BLaER1 (cell line): ENCODE measurements around the gene DCAKD.
"Not testable (repeated sequence)": the region's sequence is repeated elsewhere in the genome, so short reads cannot be mapped to it uniquely, and the experiment has no call there.

Experiments
- H3K27ac ChIP-seq: shearing (Covaris generic); formaldehyde crosslinking; 2 replicates; pipeline ENCODE4 v1.8.1; 2022
- H3K27me3 ChIP-seq: shearing (Covaris generic); formaldehyde crosslinking; 2 replicates; pipeline ENCODE4 v1.8.1; 2022
- H3K36me3 ChIP-seq: shearing (Covaris generic); formaldehyde crosslinking; 2 replicates; pipeline ENCODE4 v1.8.1; 2022
- H3K4me1 ChIP-seq: shearing (Covaris generic); formaldehyde crosslinking; 2 replicates; pipeline ENCODE4 v1.8.1; 2022
- H3K4me2 ChIP-seq: shearing (Covaris generic); formaldehyde crosslinking; 2 replicates; pipeline ENCODE4 v1.8.1; 2022
- H3K4me3 ChIP-seq: shearing (Covaris generic); formaldehyde crosslinking; 2 replicates; pipeline ENCODE4 v1.8.1; 2022
- H3K9ac ChIP-seq: shearing (Covaris generic); formaldehyde crosslinking; 2 replicates; pipeline ENCODE4 v1.8.1; 2022
- H3K9me3 ChIP-seq: shearing (Covaris generic); formaldehyde crosslinking; 2 replicates; pipeline ENCODE4 v1.8.1; 2022
- H4K20me1 ChIP-seq: shearing (Covaris generic); formaldehyde crosslinking; 2 replicates; pipeline ENCODE4 v1.8.1; 2022
- Cebpa-rat ChIP-seq: shearing (Covaris generic); IDR thresholded peaks from 2 replicates; pipeline ENCODE4 v1.8.1; 2022

The DCAKD gene

GRCh38 chr17:45067637-45068036 is 16.2 kb upstream of the DCAKD start:
- Histone ChIP-seq H3K4me2 (no peak overlapping the region), H3K9me3 (no peaks in the 10 kb centered on the region), H3K9ac (no peak overlapping the region), H3K27me3 (no peaks in the 10 kb centered on the region), H3K4me1 (peaks cover 17% of the 10 kb centered on the region), H3K27ac (no peak overlapping the region), H3K36me3 (peaks cover 80% of the 10 kb centered on the region), H3K4me3 (no peak overlapping the region), H4K20me1 (peaks cover 93% of the 10 kb centered on the region)
- no peak for TF ChIP-seq Cebpa-rat

DNA sequence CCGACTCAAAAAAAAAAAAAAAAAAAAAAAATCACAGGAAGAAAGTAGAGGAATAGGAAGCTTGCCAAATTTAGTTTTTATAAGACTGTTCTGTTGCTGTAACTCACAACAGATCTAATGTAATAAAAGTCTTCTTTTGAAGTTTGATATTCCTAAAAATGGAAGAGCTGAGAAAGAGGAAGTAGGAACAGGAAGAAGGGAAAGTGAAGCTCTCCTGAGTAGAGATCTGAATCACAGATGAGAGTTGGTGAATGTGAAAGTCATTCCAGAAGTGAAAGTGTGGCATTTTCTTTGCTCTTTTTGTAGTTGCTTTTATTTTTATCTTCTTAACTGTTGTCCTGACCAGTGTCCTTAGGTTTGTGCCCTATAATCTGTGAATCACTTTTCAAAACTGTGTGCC is 11.8 kb upstream of the DCAKD start:
- Histone ChIP-seq H3K4me3 (peak overlapping the region; percentile 78), H3K27ac (0 out of 2 replicates have a peak overlapping the region, but pooled peaks have one; percentile 4), H3K4me2 (peak overlapping the region; percentile 93), H3K9me3 (no peaks in the 10 kb centered on the region), H3K36me3 (peaks cover 38% of the 10 kb centered on the region), H3K9ac (peak overlapping the region; percentile 13; the same call in 1 of the 2 replicates), H3K27me3 (no peaks in the 10 kb centered on the region), H4K20me1 (peaks cover 61% of the 10 kb centered on the region), H3K4me1 (peaks cover 40% of the 10 kb centered on the region)
- TF ChIP-seq Cebpa-rat = no peak

- Histone ChIP-seq H3K4me3 (peak overlapping the region; percentile 78), H3K36me3 (peaks cover 23% of the 10 kb centered on the region; the same call in 1 of the 2 replicates), H3K4me2 (peak overlapping the region; percentile 93), H3K9me3 (no peaks in the 10 kb centered on the region), H3K27ac (peak overlapping the region; percentile 91), H4K20me1 (peaks cover 46% of the 10 kb centered on the region), H3K4me1 (peaks cover 40% of the 10 kb centered on the region), H3K27me3 (no peaks in the 10 kb centered on the region), H3K9ac (peak overlapping the region; percentile 90)
- no peak for TF ChIP-seq Cebpa-rat
Observed at GRCh38 chr17:45061606-45062205, 10.3 kb upstream of the DCAKD start.

DNA sequence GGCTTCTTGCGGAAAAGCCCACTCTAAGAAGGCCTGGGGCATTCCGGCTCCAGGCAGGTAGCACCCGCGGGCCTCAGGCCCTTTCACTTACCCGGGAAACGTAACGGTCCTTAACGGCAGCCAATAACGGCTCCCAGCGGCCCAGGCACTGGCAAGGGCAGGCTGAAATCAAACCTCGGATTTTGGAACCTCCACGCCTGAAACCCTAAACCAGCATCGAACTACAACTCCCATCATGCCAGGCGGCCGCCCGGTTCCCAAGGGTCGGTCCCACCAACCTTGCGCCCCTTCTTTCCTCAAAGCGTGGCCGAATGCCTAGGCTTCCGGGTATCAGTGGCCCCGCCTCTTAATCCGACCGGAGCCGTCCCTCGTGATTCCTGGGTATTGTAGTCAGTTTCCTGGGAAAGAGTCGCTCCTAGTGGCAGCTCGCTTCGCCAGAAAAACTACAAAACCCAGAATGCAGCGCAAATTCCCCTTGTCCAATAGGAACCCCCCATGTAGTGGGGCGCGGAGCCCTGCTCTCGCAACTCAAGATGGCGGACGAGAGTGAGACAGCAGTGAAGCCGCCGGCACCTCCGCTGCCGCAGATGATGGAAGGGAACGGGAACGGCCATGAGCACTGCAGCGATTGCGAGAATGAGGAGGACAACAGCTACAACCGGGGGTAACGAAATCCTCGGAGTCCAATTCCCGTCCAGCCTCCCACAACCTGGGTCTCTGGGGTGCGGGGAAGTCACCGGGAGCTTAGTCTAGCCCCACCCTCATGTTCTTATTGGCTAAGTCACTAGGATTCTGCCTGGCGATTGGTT is 9.6 kb upstream of the DCAKD start, which contains the start of gene NMT1:
Gene NMT1, plus strand, starts transcription at position 521 of the 809 bp plus-strand sequence. Its CDS starts 13 bp downstream, at position 534.
- Histone ChIP-seq H4K20me1 (peaks cover 39% of the 10 kb centered on the region), H3K27me3 (no peaks in the 10 kb centered on the region), H3K4me2 (peak within 1 kb of the TSS; percentile 93), H3K36me3 (peaks cover 18% of the 10 kb centered on the region; the same call in 1 of the 2 replicates), H3K4me1 (peaks cover 40% of the 10 kb centered on the region), H3K4me3 (peak within 1 kb of the TSS; percentile 78), H3K9ac (peak within 1 kb of the TSS; percentile 90), H3K27ac (peak within 1 kb of the TSS; percentile 91), H3K9me3 (no peaks in the 10 kb centered on the region)
- TF ChIP-seq Cebpa-rat = no peak

DNA sequence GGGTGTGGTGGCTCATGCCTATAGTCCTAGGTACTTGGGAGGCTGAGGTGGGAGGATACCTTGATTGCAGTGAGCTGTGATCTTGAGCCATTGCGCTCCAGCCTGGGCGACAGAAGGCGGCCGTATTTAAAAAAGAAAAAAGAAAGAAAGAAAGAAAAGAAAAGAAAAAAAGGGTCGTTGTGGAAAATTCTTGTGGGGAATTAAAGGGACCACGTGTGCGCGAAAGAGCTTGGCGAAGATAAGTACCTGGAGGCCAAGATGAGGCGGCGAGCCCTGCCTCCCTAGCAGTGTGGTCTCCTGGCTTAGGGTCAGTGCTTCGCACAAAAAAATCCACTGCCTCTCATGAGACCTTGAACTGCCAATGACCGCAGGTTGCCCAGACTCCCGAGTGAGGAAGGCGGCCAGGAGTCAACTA is 9.0 kb upstream of the DCAKD start:
- Histone ChIP-seq H3K36me3 (peaks cover 17% of the 10 kb centered on the region; the same call in 1 of the 2 replicates), H3K9me3 (no peaks in the 10 kb centered on the region), H3K27ac (peak overlapping the region; percentile 91), H3K4me2 (peak overlapping the region; percentile 81), H3K27me3 (no peaks in the 10 kb centered on the region), H3K4me3 (peak overlapping the region; percentile 78), H3K4me1 (peaks cover 40% of the 10 kb centered on the region), H3K9ac (peak overlapping the region; percentile 90), H4K20me1 (peaks cover 33% of the 10 kb centered on the region)
- TF ChIP-seq Cebpa-rat = no peak

DNA sequence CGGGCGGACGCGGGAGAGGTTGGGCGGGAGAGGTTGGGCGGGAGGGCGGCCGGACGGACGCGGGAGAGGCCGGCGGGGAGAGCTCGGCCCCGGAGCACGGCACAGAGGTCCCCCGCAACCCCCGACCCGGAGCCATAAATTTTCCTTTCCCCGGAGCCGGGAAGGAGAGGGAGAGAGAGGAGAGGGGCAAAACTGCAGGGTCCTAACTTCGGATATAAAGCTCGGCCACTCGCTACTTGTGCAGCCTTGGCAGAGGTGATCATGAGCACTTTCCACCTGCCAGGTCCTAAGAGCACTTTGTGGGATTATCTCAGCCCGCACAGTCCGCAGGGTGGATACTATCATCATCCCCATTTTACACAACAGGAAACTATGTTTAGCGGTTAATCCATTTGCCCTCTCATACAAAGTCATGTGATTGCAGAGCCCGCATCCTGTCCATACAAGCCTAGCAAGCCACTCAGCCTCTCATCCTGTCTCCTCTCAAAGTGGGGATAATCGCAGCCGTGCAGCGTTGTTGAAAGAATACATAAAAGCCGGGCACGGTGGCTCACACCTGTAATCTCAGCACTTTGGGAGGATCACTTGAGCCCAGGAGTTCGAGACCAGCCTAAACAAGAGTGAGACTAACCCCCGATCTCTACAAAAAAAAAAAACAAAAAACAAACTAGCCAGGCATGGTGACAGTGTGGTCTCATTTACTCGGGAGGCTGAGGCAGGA is 780 bp upstream of the DCAKD start:
- Histone ChIP-seq H3K9ac (peak overlapping the region; percentile 80), H3K27me3 (no peaks in the 10 kb centered on the region), H3K36me3 (peaks cover 10% of the 10 kb centered on the region; the same call in 1 of the 2 replicates), H3K4me2 (peak overlapping the region; percentile 91), H4K20me1 (peaks cover 11% of the 10 kb centered on the region; the same call in 1 of the 2 replicates), H3K4me1 (peaks cover 40% of the 10 kb centered on the region), H3K9me3 (no peaks in the 10 kb centered on the region), H3K4me3 (peak overlapping the region; percentile 71), H3K27ac (peak overlapping the region; percentile 81)
- no peak for TF ChIP-seq Cebpa-rat

DNA sequence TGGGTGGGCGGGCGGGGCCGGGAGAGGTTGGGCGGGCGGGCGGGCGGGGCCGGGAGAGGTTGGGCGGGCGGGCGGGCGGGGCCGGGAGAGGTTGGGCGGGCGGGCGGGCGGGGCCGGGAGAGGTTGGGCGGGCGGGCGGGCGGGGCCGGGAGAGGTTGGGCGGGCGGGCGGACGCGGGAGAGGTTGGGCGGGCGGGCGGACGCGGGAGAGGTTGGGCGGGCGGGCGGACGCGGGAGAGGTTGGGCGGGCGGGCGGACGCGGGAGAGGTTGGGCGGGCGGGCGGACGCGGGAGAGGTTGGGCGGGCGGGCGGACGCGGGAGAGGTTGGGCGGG is 254 bp upstream of the DCAKD start:
- H3K9me3 ChIP-seq, H3K9ac ChIP-seq: not testable (repeated sequence)

GRCh38 chr17:45050481-45051059 is 862 bp downstream of the DCAKD start:
- Histone ChIP-seq H3K27ac (peak overlapping the region; percentile 91), H3K4me3 (peak overlapping the region; percentile 79), H3K9ac (peak overlapping the region; percentile 92), H3K27me3 (no peaks in the 10 kb centered on the region), H3K9me3 (no peaks in the 10 kb centered on the region), H3K4me2 (peak overlapping the region; percentile 86), H3K4me1 (peaks cover 43% of the 10 kb centered on the region), H3K36me3 (peaks cover 21% of the 10 kb centered on the region), H4K20me1 (peaks cover 25% of the 10 kb centered on the region; the same call in 1 of the 2 replicates)
- TF ChIP-seq Cebpa-rat = no peak

More for the DNA sequence above, 254 bp upstream of the DCAKD start:
- H3K27ac ChIP-seq, H3K27me3 ChIP-seq: not testable (repeated sequence)
- Histone ChIP-seq H4K20me1 (peaks cover 14% of the 10 kb centered on the region; the same call in 1 of the 2 replicates), H3K4me1 (peaks cover 43% of the 10 kb centered on the region), H3K4me2 (0 out of 2 replicates have a peak overlapping the region, but pooled peaks have one; percentile 91), H3K4me3 (peak overlapping the region; percentile 71), H3K36me3 (peaks cover 11% of the 10 kb centered on the region; the same call in 1 of the 2 replicates)

DNA sequence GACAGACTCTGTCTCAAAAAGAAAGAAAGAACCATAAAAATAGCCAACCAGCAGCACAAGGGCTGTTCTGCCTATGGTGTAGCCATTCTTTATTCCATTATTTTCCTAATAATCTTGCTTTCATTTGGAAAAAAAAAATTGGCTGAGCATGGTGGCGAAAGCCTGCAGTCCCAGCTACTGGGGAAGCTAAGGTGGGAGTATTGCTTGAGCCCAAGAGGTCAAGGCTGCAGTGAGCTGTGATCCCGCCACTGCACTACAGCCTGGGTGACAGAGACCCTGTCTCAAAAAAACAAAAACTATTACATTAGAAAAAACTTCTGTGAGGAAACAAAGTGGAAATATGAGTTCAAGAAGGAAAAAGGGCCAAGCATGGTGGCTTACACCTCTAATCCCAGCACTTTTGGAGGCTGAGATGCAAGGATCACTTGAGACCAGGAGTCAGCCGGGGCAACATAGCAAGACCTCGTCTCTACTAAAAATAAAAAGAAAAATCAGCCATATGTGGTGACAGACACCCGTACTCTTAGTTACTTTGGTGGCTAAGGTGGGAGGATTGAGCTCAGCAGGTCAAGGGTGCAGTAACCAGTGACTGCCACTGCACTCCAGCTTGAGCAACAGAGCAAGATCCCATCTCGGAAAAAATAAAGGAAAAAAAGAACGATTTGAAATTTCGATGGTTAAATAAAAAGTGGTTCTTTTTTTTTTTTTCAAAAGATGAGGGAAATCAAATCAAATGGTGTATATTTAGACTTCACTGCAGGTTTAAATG is 2.5 kb downstream of the DCAKD start:
- H3K36me3 ChIP-seq = peaks cover 21% of the 10 kb centered on the region
- peaks cover 47% of the 10 kb centered on the region for H3K4me1 ChIP-seq
- H3K4me2 ChIP-seq = peak overlapping the region; percentile 21
- H4K20me1 ChIP-seq = peaks cover 38% of the 10 kb centered on the region
- no peak overlapping the region for H3K27ac ChIP-seq
- no peaks in the 10 kb centered on the region for H3K9me3 ChIP-seq
- no peak overlapping the region for H3K4me3 ChIP-seq
- no peak for TF ChIP-seq Cebpa-rat
- no peak overlapping the region for H3K9ac ChIP-seq
- H3K27me3 ChIP-seq = no peaks in the 10 kb centered on the region
